Upper lobe of left lung (tissue), 6 donors: Measurements from ENCODE around the gene NEK1. TPM values are rescaled to one million over a fixed set of nuclear protein-coding genes. Genes with fewer than 3 reads are reported as not detected.

ENCODE experiments used
- ATAC-seq, 2 donors: fragments of 200-7000 bp; cut with Tn5 transposase; one replicate each; pipeline ENCODE4 v1.9.1; 2022; ENCODE audit warnings: mild to moderate bottlenecking in 2 of 2, moderate library complexity in 2 of 2; ENCODE audit not compliant: low FRiP score in 2 of 2
- DNase-seq, 2 donors: peaks; one replicate each; pipeline ENCODE4 v3.0.0-alpha.2; 2019 to 2020
- H3K27ac ChIP-seq, 4 donors: fragments of 200-600 bp; sonication (generic); one replicate each; pipeline ENCODE4 v1.5.1; 2016 to 2019
- H3K27me3 ChIP-seq, 4 donors: fragments of 200-600 bp; sonication (generic); one replicate each; pipeline ENCODE4 v1.5.1; 2017 to 2019
- H3K36me3 ChIP-seq, 4 donors: fragments of 200-600 bp; sonication (generic); one replicate each; pipeline ENCODE4 v1.5.1; 2016 to 2019
- H3K4me1 ChIP-seq, 4 donors: fragments of 200-600 bp; sonication (generic); one replicate each; pipeline ENCODE4 v1.5.1; 2018 to 2019
- H3K4me3 ChIP-seq, 4 donors: fragments of 200-600 bp; sonication (generic); one replicate each; pipeline ENCODE4 v1.5.1; 2017 to 2019; ENCODE audit warnings: mild to moderate bottlenecking in 2 of 4, moderate library complexity in 1 of 4
- H3K9me3 ChIP-seq, 4 donors: fragments of 200-600 bp; sonication (generic); one replicate each; pipeline ENCODE4 v1.5.1; 2018 to 2019
- EP300 ChIP-seq, 4 donors: sonication (generic); formaldehyde crosslinking; IDR thresholded peaks; one replicate each; pipeline ENCODE4 v1.5.1; 2017; ENCODE audit warnings: antibody characterized with exemption in 4 of 4, control low read depth in 2 of 4
- POLR2A ChIP-seq, 4 donors: fragments of 450-650 bp; IDR thresholded peaks; one replicate each; pipeline ENCODE4 v1.5.1; 2016 to 2017; ENCODE audit warnings: antibody characterized with exemption in 4 of 4, mild to moderate bottlenecking in 2 of 4
- POLR2AphosphoS5 ChIP-seq, 2 donors: sonication (generic); formaldehyde crosslinking; IDR thresholded peaks; one replicate each; pipeline ENCODE4 v1.5.1; 2017; ENCODE audit warnings: antibody characterized with exemption in 2 of 2
- WGBS, 2 donors: methylation state at CpG; one replicate each; pipeline ENCODE4 v1.1.5; 2017 to 2018; 5-methylcytosine and 5-hydroxymethylcytosine counted together
- total RNA-seq, 6 donors: library from RNA; depleted of rRNA in 4 of 6; stranded (reverse); fragments of >200 nt in 4 of 6; gene quantifications; one replicate each; pipeline versions ENCODE4 v1.1.0 to v1.2.1, GENCODE V29; 2016 to 2021
- TF ChIP-seq, protein P1 (sequence below), 6 experiments: fragments of 450-650 bp in 4 of 6; fragments of 200-600 bp in 2 of 6; sonication (generic) in 2 of 6; IDR thresholded peaks; one replicate each; pipeline ENCODE4 v1.5.1; 2016 to 2019; ENCODE audit warnings: antibody characterized with exemption in 6 of 6
- donor health status: DM: no; HTN: no; CAD: no; lungs with moderate emphysema.
- donor health status: DM: no; HTN: yes; CAD: no; lungs with severe emphysema.

The NEK1 gene
- total RNA-seq, 6 donors from 2014 or later, result 6.9 to 24.2 (median 10.3) TPM

GRCh38 chr4:169640261-169640870 is 28.0 kb upstream of the NEK1 start:
- Histone ChIP-seq H3K27me3 (no peaks in the 10 kb centered on the region), H3K36me3 (peaks cover 0 to 38% (median 6%) of the 10 kb centered on the region in 4 donors), H3K4me1 (no peaks in the 10 kb centered on the region), H3K4me3 (no peak overlapping the region), H3K27ac (no peak overlapping the region), H3K9me3 (no peaks in the 10 kb centered on the region)
- DNase-seq, result no peak
- no peak for TF ChIP-seq POLR2A (IDR thresholded peaks at IDR 0.05)
- no peak for TF ChIP-seq POLR2AphosphoS5 (IDR thresholded peaks at IDR 0.05)
- TF ChIP-seq, protein P1, sequence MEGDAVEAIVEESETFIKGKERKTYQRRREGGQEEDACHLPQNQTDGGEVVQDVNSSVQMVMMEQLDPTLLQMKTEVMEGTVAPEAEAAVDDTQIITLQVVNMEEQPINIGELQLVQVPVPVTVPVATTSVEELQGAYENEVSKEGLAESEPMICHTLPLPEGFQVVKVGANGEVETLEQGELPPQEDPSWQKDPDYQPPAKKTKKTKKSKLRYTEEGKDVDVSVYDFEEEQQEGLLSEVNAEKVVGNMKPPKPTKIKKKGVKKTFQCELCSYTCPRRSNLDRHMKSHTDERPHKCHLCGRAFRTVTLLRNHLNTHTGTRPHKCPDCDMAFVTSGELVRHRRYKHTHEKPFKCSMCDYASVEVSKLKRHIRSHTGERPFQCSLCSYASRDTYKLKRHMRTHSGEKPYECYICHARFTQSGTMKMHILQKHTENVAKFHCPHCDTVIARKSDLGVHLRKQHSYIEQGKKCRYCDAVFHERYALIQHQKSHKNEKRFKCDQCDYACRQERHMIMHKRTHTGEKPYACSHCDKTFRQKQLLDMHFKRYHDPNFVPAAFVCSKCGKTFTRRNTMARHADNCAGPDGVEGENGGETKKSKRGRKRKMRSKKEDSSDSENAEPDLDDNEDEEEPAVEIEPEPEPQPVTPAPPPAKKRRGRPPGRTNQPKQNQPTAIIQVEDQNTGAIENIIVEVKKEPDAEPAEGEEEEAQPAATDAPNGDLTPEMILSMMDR (IDR thresholded peaks at IDR 0.05), result no peak
- TF ChIP-seq EP300 (IDR thresholded peaks at IDR 0.05), result no peak
- no peak for ATAC-seq

- Histone ChIP-seq H3K27me3 (no peaks in the 10 kb centered on the region), H3K4me3 (no peak overlapping the region), H3K36me3 (peaks cover 0 to 15% (median 6%) of the 10 kb centered on the region in 4 donors), H3K9me3 (no peaks in the 10 kb centered on the region), H3K4me1 (peaks cover 0 to 3% (median 0%) of the 10 kb centered on the region in 4 donors), H3K27ac (no peak overlapping the region)
- TF ChIP-seq POLR2AphosphoS5 (IDR thresholded peaks at IDR 0.05) (peak in 1 of 2 donors; percentile 24), POLR2A (IDR thresholded peaks at IDR 0.05) (no peak), EP300 (IDR thresholded peaks at IDR 0.05) (no peak)
- TF ChIP-seq, protein P1 (IDR thresholded peaks at IDR 0.05), result no peak
- no peak for ATAC-seq
- DNase-seq, result no peak
- 74 to 80% methylated on average over 1 of the region's 1 CpG for WGBS, 2 donors
Measured at GRCh38 chr4:169634975-169635374, 22.6 kb upstream of the NEK1 start.

GRCh38 chr4:169632896-169633295 is 20.5 kb upstream of the NEK1 start:
- no peaks in the 10 kb centered on the region for H3K9me3 ChIP-seq
- peak in 1 of 2 donors; percentile 6 for DNase-seq
- no peak overlapping the region for H3K27ac ChIP-seq
- no peak overlapping the region for H3K4me3 ChIP-seq
- 91 to 92% methylated on average over 11 of the region's 11 CpGs for WGBS, 2 donors
- TF ChIP-seq POLR2A (IDR thresholded peaks at IDR 0.05) (no peak), EP300 (IDR thresholded peaks at IDR 0.05) (no peak), POLR2AphosphoS5 (IDR thresholded peaks at IDR 0.05) (no peak)
- TF ChIP-seq, protein P1 (IDR thresholded peaks at IDR 0.05), result no peak
- H3K36me3 ChIP-seq, result peaks cover 0 to 6% (median 0%) of the 10 kb centered on the region in 4 donors
- H3K4me1 ChIP-seq, result peaks cover 0 to 3% (median 0%) of the 10 kb centered on the region in 4 donors
- no peak for ATAC-seq
- no peaks in the 10 kb centered on the region for H3K27me3 ChIP-seq

DNA sequence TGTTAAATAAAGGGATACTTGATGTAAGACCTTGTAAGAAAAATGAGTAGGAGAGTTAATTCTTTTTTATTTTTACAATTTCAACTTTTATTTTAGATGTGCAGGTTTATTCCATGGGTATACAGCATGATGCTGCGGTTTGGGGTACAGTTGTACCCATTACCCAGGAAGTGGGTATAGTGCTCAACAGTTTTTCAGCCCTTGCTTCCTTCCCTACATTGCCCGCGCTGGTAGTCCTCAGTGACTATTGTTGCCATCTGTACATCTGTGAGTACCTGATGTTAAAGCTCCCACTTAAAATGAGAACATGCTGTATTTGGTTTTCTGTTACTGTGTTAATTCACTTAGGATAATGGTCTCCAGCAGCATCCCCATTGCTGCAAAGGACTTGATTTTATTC is 17.7 kb upstream of the NEK1 start:
- 88 to 97% methylated on average over 3 of the region's 3 CpGs for WGBS, 2 donors
- no peak for TF ChIP-seq EP300 (IDR thresholded peaks at IDR 0.05)
- TF ChIP-seq POLR2A (IDR thresholded peaks at IDR 0.05), result no peak
- no peak for TF ChIP-seq POLR2AphosphoS5 (IDR thresholded peaks at IDR 0.05)
- TF ChIP-seq, protein P1 (IDR thresholded peaks at IDR 0.05), result no peak

GRCh38 chr4:169628579-169628978 is 16.2 kb upstream of the NEK1 start:
- WGBS, 2 donors, result 84 to 98% methylated on average over 2 of the region's 2 CpGs
- no peak overlapping the region for H3K27ac ChIP-seq
- DNase-seq, result no peak

More for the DNA sequence above, 17.7 kb upstream of the NEK1 start:
- Histone ChIP-seq H3K4me3 (no peak overlapping the region), H3K27ac (no peak overlapping the region), H3K9me3 (no peaks in the 10 kb centered on the region), H3K4me1 (peaks cover 0 to 3% (median 0%) of the 10 kb centered on the region in 4 donors), H3K36me3 (no peaks in the 10 kb centered on the region), H3K27me3 (no peaks in the 10 kb centered on the region)
- DNase-seq, result no peak
- ATAC-seq, result no peak

More at GRCh38 chr4:169628579-169628978, 16.2 kb upstream of the NEK1 start:
- Histone ChIP-seq H3K27me3 (no peaks in the 10 kb centered on the region), H3K36me3 (no peaks in the 10 kb centered on the region), H3K4me1 (no peaks in the 10 kb centered on the region), H3K9me3 (no peaks in the 10 kb centered on the region), H3K4me3 (no peak overlapping the region)
- TF ChIP-seq POLR2A (IDR thresholded peaks at IDR 0.05) (no peak), EP300 (IDR thresholded peaks at IDR 0.05) (no peak), POLR2AphosphoS5 (IDR thresholded peaks at IDR 0.05) (no peak)
- TF ChIP-seq, protein P1 (IDR thresholded peaks at IDR 0.05), result no peak
- ATAC-seq, result no peak
